ENCODE measurements around the gene NUDT1. TPM values are rescaled to one million over a fixed set of nuclear protein-coding genes. Genes with fewer than 3 reads are reported as not detected.

NUDT1 gene
- total RNA-seq, 4 donors from 2014 or later, result 12.9 to 37.6 (median 26.6) TPM

DNA sequence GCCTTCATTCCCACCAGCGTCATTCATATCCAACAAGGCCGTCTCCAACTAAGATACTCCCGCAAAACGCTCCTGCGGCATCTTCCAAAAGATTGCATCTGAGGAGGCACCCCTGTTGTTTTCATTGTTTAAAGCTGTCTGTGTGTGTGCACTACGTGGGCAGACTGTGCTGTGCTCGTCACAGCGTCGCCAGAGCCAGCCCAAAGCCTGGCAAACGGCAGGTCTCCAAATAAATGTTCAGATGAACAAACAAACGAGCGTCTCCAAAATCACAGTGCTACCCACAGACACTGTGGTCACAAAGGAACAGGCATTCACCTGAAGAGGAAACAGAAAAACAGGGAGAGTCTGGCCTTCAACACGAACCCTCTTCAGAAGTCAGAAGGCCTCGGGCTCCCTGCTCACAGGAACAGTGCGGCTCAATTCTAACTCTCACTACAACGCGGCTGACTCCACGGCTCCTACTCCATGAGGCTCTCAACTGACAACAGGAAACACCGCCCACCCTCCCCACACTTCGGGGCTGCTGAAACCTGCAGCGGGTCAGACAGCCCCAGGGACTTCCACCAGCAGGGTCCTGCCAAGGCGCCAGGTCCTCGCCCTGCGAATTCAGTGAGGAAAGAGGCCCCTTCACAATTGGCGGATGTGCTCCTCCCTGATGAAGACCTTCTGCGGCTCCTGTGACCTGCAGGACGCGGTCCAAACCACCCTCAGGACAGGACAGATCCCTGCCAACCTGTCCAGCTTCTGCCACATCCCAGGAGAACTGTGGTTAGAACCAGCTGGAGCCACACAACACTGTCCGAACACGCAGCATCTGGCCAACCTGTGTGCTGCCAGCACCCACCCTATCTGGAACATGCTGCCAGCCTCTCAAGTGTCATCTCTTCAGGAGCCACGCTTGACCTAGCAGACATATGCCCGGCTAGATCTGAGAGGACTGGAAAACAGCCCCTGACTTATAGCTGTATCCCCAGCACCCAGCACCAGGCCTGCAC, 45.3 kb upstream of the NUDT1 start:
- H3K36me3 ChIP-seq, result peaks cover 0 to 82% (median 0%) of the 10 kb centered on the region in 3 donors

DNA sequence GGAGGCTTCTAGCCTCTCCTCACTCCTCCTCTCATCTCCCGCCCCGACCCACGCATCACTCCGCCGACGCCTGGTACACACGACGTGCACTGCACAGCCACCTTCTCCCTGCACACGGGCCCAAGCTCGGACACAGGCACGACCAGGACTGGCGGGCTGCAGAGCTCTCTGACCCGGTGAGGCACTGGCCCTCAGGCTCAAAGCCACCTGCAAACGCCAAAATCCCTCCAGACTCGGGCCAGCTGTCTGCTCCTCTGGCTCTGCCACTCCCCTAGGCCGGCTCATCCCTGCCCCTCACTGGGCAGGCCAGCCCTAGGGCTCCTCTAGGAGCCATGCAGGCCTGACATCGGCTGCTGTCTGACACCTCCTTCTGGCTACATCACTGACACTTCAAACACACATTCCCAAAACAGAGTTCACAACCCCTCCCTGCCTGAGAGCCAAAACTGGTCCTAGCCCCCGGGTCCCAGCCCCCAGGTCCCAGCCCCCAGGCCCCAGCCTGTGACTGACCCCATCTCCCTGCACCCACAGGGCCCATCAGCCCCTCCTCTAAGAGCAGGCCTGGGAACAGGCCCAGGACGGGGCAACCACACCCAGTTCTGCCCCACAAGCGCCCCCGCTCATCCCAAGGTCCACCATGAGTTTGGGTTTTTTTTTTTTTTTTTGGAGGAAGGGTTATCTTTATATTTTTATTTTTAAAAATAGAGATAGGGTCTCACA, 44.4 kb upstream of the NUDT1 start:
- TF ChIP-seq EP300 (IDR thresholded peaks at IDR 0.05), result no peak
- TF ChIP-seq, protein P1, sequence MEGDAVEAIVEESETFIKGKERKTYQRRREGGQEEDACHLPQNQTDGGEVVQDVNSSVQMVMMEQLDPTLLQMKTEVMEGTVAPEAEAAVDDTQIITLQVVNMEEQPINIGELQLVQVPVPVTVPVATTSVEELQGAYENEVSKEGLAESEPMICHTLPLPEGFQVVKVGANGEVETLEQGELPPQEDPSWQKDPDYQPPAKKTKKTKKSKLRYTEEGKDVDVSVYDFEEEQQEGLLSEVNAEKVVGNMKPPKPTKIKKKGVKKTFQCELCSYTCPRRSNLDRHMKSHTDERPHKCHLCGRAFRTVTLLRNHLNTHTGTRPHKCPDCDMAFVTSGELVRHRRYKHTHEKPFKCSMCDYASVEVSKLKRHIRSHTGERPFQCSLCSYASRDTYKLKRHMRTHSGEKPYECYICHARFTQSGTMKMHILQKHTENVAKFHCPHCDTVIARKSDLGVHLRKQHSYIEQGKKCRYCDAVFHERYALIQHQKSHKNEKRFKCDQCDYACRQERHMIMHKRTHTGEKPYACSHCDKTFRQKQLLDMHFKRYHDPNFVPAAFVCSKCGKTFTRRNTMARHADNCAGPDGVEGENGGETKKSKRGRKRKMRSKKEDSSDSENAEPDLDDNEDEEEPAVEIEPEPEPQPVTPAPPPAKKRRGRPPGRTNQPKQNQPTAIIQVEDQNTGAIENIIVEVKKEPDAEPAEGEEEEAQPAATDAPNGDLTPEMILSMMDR (IDR thresholded peaks at IDR 0.05), result no peak
- TF ChIP-seq POLR2A (IDR thresholded peaks at IDR 0.05), result no peak
- Histone ChIP-seq H3K9me3 (peaks cover 0 to 15% (median 0%) of the 10 kb centered on the region in 4 donors), H3K36me3 (peaks cover 0 to 84% (median 0%) of the 10 kb centered on the region in 3 donors), H3K27me3 (no peaks in the 10 kb centered on the region), H3K4me1 (no peaks in the 10 kb centered on the region), H3K27ac (no peak overlapping the region), H3K4me3 (no peak overlapping the region)
- DNase-seq (ENCODE audit: low spot score in 2 of 2), result no peak
- WGBS, 2 donors, result 87 to 89% methylated on average over 16 to 21 of the region's 21 CpGs

More for the DNA sequence above, 45.3 kb upstream of the NUDT1 start:
- H3K27ac ChIP-seq, result no peak overlapping the region
- DNase-seq (ENCODE audit: low spot score in 2 of 2), result no peak
- H3K4me1 ChIP-seq, result no peaks in the 10 kb centered on the region
- no peaks in the 10 kb centered on the region for H3K27me3 ChIP-seq
- peaks cover 0 to 15% (median 0%) of the 10 kb centered on the region in 4 donors for H3K9me3 ChIP-seq
- WGBS, 2 donors, result 91% methylated on average over 25 to 29 of the region's 32 CpGs
- no peak overlapping the region for H3K4me3 ChIP-seq
- TF ChIP-seq, protein P1 (IDR thresholded peaks at IDR 0.05), result no peak
- no peak for TF ChIP-seq POLR2A (IDR thresholded peaks at IDR 0.05)
- TF ChIP-seq EP300 (IDR thresholded peaks at IDR 0.05), result no peak

DNA sequence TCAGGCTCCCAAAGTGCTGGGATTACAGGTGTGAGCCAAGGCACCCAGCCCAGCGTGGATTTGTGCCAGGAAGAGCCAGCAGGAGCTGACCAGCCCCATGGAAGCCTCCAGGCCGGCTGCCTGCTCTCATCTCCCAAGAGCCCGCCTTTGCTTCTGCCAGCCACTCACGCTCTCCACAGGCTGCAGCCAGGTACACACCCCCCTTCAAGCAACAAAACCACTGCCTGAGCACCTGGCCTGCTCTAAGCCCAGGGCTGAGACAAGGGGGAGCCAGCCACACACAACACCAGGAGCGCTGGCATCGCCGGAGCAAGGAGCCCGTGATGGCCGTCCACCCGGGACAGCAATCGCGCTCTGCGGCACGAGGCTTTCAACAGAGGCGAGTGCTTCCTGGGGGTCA, 43.8 kb upstream of the NUDT1 start:
- H3K27ac ChIP-seq, result no peak overlapping the region
- DNase-seq (ENCODE audit: low spot score in 2 of 2), result no peak
- H3K36me3 ChIP-seq, result peaks cover 0 to 81% (median 0%) of the 10 kb centered on the region in 3 donors
- no peak overlapping the region for H3K4me3 ChIP-seq
- H3K27me3 ChIP-seq, result no peaks in the 10 kb centered on the region
- H3K4me1 ChIP-seq, result no peaks in the 10 kb centered on the region
- peaks cover 0 to 15% (median 0%) of the 10 kb centered on the region in 4 donors for H3K9me3 ChIP-seq
- 93 to 97% methylated on average over 15 of the region's 15 CpGs for WGBS, 2 donors
- no peak for TF ChIP-seq EP300 (IDR thresholded peaks at IDR 0.05)
- no peak for TF ChIP-seq POLR2A (IDR thresholded peaks at IDR 0.05)
- TF ChIP-seq, protein P1 (IDR thresholded peaks at IDR 0.05), result no peak

DNA sequence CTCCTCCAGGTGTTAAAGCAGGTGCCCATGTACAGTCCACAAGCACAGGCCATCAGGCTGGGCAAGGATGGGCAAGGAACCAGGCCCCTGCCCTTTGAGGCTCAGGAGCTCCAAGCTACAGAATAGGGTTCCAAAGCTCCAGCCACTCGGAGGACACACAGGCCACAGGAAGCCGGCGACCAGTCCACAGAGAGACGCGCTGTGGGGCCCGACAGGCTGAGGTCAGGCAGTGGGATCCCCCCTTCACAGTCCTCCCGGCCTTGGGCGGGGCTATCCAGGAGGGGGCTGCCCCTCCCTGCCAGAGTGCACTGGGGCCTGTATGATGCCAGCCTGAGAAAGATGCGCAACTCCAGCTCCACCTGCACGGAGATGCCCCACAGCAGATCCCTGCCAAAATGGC, 43.3 kb upstream of the NUDT1 start:
- no peak overlapping the region for H3K27ac ChIP-seq
- no peaks in the 10 kb centered on the region for H3K27me3 ChIP-seq
- H3K36me3 ChIP-seq, result peaks cover 0 to 76% (median 0%) of the 10 kb centered on the region in 3 donors
- TF ChIP-seq POLR2A (IDR thresholded peaks at IDR 0.05), result no peak
- no peak for TF ChIP-seq EP300 (IDR thresholded peaks at IDR 0.05)
- TF ChIP-seq, protein P1 (IDR thresholded peaks at IDR 0.05), result no peak
- WGBS, 2 donors, result 80 to 81% methylated on average over 10 of the region's 10 CpGs
- H3K9me3 ChIP-seq, result peaks cover 0 to 15% (median 0%) of the 10 kb centered on the region in 4 donors
- DNase-seq (ENCODE audit: low spot score in 2 of 2), result no peak
- H3K4me3 ChIP-seq, result no peak overlapping the region
- no peaks in the 10 kb centered on the region for H3K4me1 ChIP-seq
